HG03095 (cell line): ENCODE results near the gene TPSD1.
"Not testable (repeated sequence)": the region's sequence is repeated elsewhere in the genome, so short reads cannot be mapped to it uniquely, and the experiment has no call there.

ENCODE experiments used
- ATAC-seq: cut with Tn5 transposase; IDR thresholded peaks from one replicate; pipeline ENCODE4 v1.9.1; 2021; ENCODE audit warnings: moderate library complexity; ENCODE audit not compliant: unreplicated experiment

The TPSD1 gene

GRCh38 chr16:1279945-1280589, 24.2 kb downstream of the TPSD1 start:
- no peak for ATAC-seq

DNA sequence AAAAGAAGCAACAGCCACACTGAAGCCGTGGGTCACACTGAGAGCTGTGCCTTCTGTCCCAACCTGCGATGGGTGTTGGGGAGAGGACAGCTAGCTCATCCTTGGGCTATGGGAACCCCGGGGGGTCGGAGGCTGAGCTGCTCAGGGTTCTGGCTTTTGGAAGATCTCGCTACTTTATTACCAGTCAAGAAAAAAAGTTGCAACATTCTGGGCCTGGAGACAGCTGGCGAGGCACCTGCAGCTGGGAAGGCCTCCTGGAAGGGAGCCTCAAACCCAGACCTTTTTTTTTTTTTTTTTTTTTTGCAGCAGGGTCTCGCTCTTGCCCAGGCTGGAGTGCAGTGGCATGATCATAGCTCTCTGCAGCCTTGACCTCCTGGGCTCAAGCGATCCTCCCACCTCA, 24.9 kb downstream of the TPSD1 start:
- no peak for ATAC-seq

GRCh38 chr16:1281517-1281916, 25.6 kb downstream of the TPSD1 start:
- no peak for ATAC-seq

DNA sequence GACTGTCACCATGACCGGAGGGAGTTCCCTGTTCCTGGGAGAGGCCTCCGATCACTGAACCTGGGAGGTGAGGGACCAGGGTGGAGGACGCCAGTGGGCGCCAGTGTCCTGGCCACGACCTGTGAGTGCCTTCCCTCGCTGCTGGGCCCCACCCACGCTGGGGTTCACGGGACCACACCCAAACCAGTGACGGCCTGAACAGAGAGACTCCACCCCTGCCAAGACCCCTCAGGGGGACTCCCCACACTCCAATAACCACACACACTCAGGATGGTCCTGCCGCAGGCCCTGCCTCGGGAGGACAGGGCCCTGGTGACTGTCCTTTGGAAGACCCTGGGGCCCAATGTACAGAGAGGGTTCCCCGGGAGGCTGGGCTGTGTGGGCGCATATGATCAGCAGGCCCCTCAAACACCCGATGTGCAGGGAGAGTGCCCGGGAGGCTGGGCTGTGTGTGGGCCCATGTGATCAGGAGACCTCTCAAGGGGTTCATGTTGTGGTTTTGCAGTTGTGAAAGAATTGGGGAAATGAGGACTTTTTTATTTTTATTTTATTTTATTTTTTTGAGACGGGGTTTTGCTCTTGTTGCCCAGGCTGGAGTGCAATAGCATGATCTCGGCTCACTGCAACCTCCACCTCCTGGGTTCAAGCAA, 26.6 kb downstream of the TPSD1 start:
- ATAC-seq = no peak

GRCh38 chr16:1283296-1283695, 27.4 kb downstream of the TPSD1 start:
- ATAC-seq = no peak

DNA sequence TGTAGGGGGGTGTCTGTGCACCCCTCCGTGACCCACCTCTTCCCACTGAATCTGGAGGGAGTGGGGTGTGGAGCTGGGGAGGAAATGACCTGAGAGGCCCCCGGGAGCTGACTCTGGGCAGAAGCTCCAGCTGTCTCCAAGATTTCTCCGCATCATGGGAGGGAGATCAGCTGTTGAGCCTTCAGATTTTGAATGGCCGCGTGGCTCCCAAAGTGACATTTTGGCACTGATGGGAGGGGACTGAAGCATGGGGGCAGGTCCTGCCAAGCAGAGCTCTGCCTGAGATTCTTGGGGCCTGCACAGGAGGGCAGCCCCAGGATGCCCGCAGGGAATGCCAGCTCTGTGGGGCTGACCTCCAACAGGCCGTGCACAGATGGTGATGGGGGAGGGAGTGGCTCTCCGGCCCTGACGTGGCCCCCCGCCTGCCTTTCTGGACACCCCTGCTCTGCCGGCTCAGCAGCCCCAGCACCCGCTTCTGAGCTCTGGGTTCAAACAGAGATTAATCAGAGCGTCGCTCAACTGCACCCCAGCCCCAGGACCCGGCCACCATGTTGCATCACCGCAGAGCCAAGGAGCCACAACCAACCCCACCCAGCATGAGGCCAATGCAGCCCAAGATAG, 28.2 kb downstream of the TPSD1 start:
- no peak for ATAC-seq

DNA sequence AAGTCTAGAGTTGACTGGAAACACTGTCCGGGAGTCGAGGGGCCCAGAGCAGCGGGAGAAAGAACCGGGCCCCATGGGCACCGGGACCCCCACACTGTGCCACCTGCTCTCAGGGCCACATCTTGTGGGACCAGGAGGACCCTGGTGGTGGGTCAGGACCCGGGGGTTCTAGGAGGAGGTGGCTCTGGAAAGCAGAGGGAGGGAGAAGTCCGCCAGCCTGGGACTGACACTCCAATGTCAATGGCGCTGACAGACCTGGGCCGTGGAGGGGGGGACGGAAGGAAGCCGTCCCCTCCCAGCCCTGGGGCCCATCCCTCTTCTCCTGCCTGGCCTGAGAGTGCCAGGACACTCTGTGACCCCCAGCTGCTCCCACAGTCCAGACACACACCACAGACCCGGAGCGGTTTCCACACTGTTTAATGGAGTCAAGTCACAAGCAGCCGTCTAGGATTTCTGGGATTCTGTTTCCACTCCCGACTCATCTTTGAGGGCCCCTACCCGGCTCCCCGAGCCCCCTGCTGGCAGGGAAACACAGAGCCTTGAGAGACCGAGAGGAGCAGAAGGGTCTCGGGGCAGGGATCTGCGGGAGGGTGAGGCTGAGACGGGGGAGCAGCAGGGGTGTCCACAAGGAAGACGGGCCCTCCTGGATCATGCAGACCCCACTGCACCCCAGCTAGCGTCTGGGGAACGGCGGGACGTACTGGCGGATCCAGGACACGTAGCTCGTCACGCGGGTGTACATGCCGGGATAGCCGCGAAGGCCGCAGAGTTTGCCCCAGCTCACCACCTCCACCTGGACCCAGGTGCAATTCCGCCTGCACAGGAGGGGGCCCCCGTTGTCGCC, 30.0 kb downstream of the TPSD1 start:
- ATAC-seq = no peak

- ATAC-seq = no peak
Observed at GRCh38 chr16:1286513-1287094, 30.7 kb downstream of the TPSD1 start.

DNA sequence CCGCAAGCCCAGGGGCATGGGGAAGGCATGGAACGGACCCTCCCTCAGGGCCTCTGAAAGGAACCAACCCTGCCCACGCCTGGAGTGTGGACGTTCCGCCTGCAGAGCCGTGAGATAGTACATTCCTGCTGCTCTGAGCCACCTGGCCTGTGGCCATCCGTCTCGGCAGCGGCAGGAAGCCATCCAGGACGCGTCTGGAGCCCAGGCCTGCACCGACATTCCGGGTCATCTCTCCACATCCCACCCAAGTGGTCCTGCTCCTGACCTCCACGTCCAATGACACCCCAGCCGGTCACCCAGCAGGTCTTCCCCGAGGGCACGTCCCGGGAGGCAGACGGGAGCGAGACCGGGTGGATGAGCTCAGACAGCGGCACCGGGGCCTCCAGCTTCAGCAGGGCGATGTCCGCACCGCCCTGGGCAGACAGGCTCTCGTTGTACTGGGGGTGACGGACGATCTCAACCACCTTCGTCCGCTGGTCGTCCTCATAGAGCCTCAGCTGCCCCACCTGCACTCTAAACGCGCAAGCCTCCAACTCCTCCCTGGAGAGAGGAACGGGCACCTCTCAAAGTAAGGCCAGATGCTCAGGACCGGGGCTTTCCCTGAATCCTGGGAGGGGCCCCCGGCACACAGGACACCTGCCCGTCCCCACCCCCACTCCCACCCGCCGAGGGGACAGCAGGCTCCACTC, 32.3 kb downstream of the TPSD1 start:
- ATAC-seq = no peak

GRCh38 chr16:1288813-1289476, 33.1 kb downstream of the TPSD1 start:
- ATAC-seq = no peak

DNA sequence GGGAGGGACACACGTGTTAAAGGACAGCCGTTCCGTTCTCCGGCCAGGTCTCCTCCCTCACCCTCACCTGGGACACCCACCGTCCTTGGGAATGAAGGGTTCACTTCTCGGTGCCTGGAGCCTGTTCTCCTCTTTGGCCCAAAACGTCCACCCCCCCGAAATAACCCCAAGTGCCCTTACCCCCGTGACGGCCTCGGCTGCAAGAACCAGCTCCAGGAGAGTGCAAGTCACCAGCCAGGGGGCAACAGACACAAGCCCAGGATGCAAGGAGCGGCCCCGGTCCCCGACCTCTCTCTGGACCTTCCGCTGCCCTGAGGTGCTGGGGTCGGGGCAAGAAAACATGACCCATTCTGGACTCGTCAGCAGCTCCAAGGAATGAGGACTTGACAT, 33.6 kb downstream of the TPSD1 start:
- ATAC-seq = no peak

GRCh38 chr16:1290063-1290501, 34.2 kb downstream of the TPSD1 start:
- ATAC-seq = no peak

DNA sequence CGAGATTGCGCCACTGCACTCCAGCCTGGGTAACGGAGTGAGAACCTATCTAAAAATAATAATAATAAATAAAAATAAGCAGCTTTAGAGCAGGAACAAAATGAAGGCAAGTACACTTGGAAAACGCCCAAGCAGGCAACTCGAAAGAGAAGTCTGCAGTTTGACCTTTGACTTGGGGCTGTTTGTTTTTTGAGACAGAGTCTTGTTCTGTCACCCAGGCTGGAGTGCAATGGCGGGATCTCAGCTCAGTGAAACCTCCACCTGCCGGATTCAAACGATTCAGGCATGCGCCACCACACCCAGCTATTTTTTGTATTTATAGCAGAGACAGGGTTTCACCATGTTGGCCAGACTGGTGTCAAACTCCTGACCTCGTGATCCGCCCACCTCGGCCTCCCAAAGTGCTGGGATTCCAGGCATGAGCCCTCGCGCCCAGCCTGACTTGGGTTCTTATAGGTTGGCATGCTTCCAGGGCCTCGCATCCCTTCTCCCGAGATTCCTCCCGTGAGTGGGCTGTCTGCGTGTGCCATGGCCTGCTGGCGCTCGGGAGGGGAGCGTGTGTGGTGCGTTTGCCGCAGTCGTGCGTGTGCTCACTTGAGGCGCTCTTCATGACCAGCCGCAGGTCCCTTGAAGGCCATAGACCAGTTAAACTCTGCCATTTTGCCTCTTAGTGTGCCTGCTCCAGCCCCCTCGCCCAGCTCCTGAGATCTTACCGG, 35.1 kb downstream of the TPSD1 start:
- ATAC-seq = no peak

DNA sequence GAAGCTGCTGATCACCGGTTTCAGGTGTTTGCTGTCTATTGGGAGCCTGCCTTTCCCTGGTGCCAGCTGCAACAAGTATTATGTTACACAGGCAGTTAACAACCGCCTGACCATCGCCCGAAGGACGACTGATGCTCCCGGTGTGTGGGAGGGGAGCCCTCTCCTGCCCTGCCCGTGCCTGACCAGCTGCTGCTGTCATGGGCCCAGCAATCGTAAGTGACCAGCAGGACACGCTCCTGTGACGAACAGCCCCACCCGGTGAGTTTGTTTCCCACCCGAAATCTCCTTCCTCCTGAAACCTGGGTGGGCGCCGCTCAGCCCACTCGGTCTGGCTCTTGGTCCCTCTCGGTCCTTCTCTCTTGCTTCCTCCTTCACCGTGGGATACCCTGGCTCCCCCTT, 35.7 kb downstream of the TPSD1 start:
- ATAC-seq = no peak

DNA sequence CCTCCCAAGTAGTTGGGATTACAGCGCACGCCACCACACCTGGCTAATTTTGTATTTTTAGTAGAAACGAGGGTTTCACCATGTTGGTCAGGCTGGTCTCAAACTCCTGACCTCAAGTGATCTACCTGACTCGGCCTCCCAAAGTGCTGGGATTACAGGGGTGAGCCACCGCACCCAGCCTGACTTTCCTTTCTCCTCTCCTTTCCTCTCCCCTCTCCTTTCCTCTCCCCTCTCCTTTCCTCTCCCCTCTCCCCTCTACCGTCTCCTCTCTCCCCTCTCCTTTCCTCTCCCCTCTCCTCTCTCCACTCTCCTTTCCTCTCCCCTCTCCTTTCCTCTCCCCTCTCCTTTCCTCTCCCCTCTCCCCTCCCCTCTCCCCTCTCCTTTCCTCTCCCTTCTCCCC, 36.3 kb downstream of the TPSD1 start:
- not testable (repeated sequence) for ATAC-seq

- ATAC-seq = not testable (repeated sequence)
Observed at GRCh38 chr16:1292808-1293207, 36.9 kb downstream of the TPSD1 start.

DNA sequence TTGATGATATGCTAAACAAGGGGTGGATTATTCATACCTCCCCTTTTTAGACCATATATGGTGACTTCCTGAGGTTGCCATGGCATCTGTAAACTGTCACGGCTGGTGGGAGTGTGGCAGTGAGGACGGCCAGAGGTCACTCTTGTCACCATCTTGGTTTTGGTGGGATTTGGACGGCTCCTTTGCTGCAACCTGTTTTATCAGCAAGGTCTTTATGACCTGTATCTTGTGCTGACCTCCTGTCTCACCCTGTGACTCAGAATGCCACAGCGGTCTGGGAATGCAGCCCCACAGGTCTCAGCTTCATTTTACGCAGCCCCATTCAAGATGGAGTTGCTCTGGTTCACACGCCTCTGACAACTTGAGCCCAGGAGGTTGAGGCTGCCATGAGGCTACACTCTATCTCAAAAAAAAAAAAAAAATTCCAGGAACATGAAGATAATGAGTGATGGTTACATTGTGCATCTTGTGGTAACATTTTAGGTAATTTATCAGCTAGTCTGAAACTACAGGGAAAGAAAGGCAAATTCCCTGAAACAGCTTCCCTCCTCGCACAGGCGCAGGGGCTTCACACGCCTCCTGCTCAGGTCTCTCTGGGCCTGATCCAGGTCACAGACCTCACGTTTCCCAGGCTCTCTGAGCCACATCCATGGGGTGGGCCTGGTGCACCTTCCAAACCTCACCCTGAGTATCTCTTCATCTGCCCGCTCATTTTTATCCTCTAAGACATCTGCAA, 38.2 kb downstream of the TPSD1 start:
- no peak for ATAC-seq

- ATAC-seq = no peak
Observed at GRCh38 chr16:1295465-1295864, 39.6 kb downstream of the TPSD1 start.

- not testable (repeated sequence) for ATAC-seq
Observed at GRCh38 chr16:1296688-1297017, 40.8 kb downstream of the TPSD1 start.
